Measurements from ENCODE around the gene PANX2. TPM values are rescaled to one million over a fixed set of nuclear protein-coding genes. Genes with fewer than 3 reads are reported as not detected.
A peak's percentile ranks its signal among the peaks of the same experiment; 100 is the strongest.
"Not testable (repeated sequence)": the region's sequence is repeated elsewhere in the genome, so short reads cannot be mapped to it uniquely, and the experiment has no call there.

The PANX2 gene
- total and polyA plus RNA-seq, 7 donors = 0.03 to 0.69 (median 0.13) TPM; not detected in 1

DNA sequence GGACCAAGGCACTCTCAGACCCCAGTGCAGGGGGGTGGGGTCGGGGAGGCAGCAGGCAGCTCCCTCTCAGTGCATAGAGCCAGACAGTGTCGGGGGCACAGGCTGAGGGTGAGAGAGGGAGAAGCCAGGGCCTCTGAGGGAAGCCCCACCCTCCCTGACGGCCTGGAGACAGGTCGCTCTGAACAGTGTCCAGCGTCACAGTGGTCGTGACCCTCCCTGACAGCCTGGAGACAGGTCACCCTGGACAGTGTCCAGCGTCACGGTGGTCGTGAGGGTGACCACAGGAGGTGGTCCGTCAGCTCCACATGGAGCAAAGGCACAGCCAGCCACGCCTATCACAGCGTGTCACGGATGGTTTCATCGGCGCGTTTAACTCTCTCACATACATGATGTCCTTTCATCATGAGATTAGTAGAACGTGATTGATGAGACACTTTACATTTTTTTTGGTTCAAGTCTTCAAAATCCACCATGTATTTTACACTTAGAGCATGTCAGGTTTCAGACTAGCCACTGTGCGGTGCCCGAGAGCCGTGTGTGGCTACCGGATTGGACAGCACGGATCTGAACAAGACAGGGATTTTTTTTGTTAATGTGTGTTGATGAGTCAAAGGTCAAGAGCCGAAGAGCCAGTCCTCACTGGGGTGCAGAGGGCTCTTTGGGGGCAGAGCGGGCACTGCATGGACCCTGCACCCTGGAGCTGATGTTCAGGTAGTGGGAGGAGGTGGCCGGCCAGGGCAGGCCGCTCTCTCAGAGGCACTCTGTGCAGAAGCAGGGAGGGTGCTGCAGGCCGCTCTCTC, 23.9 kb upstream of the PANX2 start:
- peak; percentile 59 for TF ChIP-seq CTCF (IDR thresholded peaks at IDR 0.05)
- intact Hi-C loops (cut with DNase I) = loop anchor here in 1 of 2 donors (2.0 kb wide), 1 partner anchor 62 kb away; no protein-coding TSS in a partner anchor
- DNase-seq (peak; percentile 64 to 81), ATAC-seq (peak; percentile 57 to 79 (median 64))
- H3K27me3 ChIP-seq (ENCODE audit: insufficient read depth in 3 of 3, low read length in 2 of 3) = peaks cover 0 to 21% (median 8%) of the 10 kb centered on the region in 3 donors
- no peak overlapping the region for H3K4me3 ChIP-seq
- H3K36me3 ChIP-seq (ENCODE audit: insufficient read depth in 1 of 2, low read depth in 1 of 2) = no peaks in the 10 kb centered on the region
- H3K9me3 ChIP-seq = no peaks in the 10 kb centered on the region
- no peak overlapping the region for H3K27ac ChIP-seq
- H3K4me1 ChIP-seq = no peaks in the 10 kb centered on the region
- 31 to 39% (median 36%) methylated on average over 24 to 27 of the region's 27 CpGs for WGBS, 3 donors

DNA sequence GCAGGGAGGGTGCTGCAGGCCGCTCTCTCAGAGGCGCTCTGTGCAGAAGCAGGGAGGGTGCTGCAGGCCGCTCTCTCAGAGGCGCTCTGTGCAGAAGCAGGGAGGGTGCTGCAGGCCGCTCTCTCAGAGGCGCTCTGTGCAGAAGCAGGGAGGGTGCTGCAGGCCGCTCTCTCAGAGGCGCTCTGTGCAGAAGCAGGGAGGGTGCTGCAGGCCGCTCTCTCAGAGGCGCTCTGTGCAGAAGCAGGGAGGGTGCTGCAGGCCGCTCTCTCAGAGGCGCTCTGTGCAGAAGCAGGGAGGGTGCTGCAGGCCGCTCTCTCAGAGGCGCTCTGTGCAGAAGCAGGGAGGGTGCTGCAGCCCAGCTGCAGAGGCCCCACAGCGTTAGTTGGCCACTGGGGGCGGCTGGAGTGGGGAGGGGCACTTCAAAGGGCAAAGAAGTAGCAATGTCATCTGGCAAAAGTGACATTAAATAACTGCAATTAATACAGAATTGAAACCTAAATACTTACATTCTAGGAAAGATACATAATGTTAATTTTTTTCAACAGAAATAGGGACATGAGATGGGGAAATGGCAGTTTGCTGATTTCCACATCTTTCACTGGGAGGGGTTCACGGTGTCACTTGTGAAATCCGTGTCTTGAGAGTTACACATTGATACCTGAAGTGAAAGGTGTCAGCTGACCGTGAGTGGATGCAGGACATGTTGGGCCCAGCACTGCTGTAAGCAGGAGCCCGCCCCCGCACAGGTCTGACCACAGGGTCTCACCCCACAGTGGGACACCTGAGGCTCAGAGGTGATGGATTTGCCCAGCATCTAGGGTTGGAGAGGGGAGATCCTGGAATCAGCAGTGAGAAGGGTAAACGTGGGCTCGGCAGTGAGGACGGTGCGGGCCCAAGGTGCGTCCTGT, 23.0 kb upstream of the PANX2 start:
- not testable (repeated sequence) for H3K36me3 ChIP-seq (ENCODE audit: insufficient read depth in 1 of 2, low read depth in 1 of 2); ATAC-seq; DNase-seq; H3K27ac ChIP-seq; H3K9me3 ChIP-seq; H3K4me1 ChIP-seq; H3K4me3 ChIP-seq
- H3K27me3 ChIP-seq (ENCODE audit: insufficient read depth in 3 of 3, low read length in 2 of 3) = peaks cover 0 to 14% (median 8%) of the 10 kb centered on the region in 3 donors
- intact Hi-C loops (cut with DNase I) = loop anchor here (2.0 kb wide), 1 partner anchor 61 kb away; no protein-coding TSS in a partner anchor
- 80 to 91% (median 87%) methylated on average over 14 to 15 of the region's 26 CpGs for WGBS, 3 donors

DNA sequence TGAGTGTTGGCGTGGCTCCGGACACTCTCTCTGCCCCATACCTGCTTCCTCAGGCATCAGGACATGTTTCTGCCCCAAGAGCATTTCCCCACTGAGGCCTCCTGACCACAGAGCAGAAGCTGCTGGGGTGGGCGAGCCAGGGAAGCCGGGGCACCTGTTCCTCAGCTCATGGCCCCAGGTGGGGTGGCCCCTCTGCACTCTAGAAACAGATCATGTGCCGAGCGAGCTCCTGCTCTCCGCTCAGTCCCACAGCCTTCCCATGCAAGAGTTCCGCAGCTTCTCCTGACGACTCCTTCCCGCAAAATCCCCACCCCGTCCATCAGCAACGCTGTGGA, 22.4 kb upstream of the PANX2 start:
- no peak for DNase-seq
- intact Hi-C loops (cut with DNase I) = loop anchor here in 1 of 2 donors (2.0 kb wide), 1 partner anchor 61 kb away; no protein-coding TSS in a partner anchor
- H3K4me3 ChIP-seq = no peak overlapping the region
- no peak for TF ChIP-seq CTCF (IDR thresholded peaks at IDR 0.05)
- no peak for ATAC-seq
- no peaks in the 10 kb centered on the region for H3K9me3 ChIP-seq
- peaks cover 0 to 8% (median 8%) of the 10 kb centered on the region in 3 donors for H3K27me3 ChIP-seq (ENCODE audit: insufficient read depth in 3 of 3, low read length in 2 of 3)
- no peaks in the 10 kb centered on the region for H3K4me1 ChIP-seq
- 91 to 94% (median 93%) methylated on average over 12 of the region's 12 CpGs for WGBS, 3 donors
- H3K27ac ChIP-seq = no peak overlapping the region
- no peaks in the 10 kb centered on the region for H3K36me3 ChIP-seq (ENCODE audit: insufficient read depth in 1 of 2, low read depth in 1 of 2)

GRCh38 chr22:50148991-50149721, 21.4 kb upstream of the PANX2 start:
- peak; percentile 56 for TF ChIP-seq CTCF (IDR thresholded peaks at IDR 0.05)
- intact Hi-C loops (cut with DNase I) = loop anchor here in 1 of 2 donors (2.0 kb wide), 1 partner anchor 60 kb away; no protein-coding TSS in a partner anchor
- Histone ChIP-seq H3K27ac (no peak overlapping the region), H3K4me3 (no peak overlapping the region), H3K4me1 (no peaks in the 10 kb centered on the region), H3K27me3 (ENCODE audit: insufficient read depth in 3 of 3, low read length in 2 of 3) (peaks cover 0 to 2% (median 0%) of the 10 kb centered on the region in 3 donors), H3K36me3 (ENCODE audit: insufficient read depth in 1 of 2, low read depth in 1 of 2) (no peaks in the 10 kb centered on the region), H3K9me3 (no peaks in the 10 kb centered on the region)
- no peak for DNase-seq
- 37 to 47% (median 40%) methylated on average over 21 to 22 of the region's 22 CpGs for WGBS, 3 donors
- ATAC-seq = peak; percentile 25 to 84 (median 66)

Data from psoas muscle (tissue), 8 donors.